Suprapubic skin (tissue), 3 donors: ENCODE measurements around the gene CMPK2.

Source experiments
- CTCF ChIP-seq, 2 donors: fragments of 200-600 bp in 1 of 2; fragments of 450-650 bp in 1 of 2; sonication (generic) in 1 of 2; IDR thresholded peaks; one replicate each; pipeline ENCODE4 v1.5.1; 2016 to 2019; ENCODE audit warnings: antibody characterized with exemption in 2 of 2, mild to moderate bottlenecking in 1 of 2, moderate library complexity in 1 of 2
- POLR2AphosphoS5 ChIP-seq, 3 donors: sonication (generic); formaldehyde crosslinking; IDR thresholded peaks; one replicate each; pipeline ENCODE4 v1.6.1; 2017; ENCODE audit warnings: antibody characterized with exemption in 3 of 3

GRCh38 chr2:6874032-6874431 is 8.3 kb upstream of the CMPK2 start:
- TF ChIP-seq POLR2AphosphoS5 (IDR thresholded peaks at IDR 0.05) (no peak), CTCF (IDR thresholded peaks at IDR 0.05) (no peak)
